HCT116 (cell line): ENCODE measurements around the gene CHID1. TPM values are rescaled to one million over a fixed set of nuclear protein-coding genes. Genes with fewer than 3 reads are reported as not detected.

Experiments
- ATAC-seq: fragments of 200-7000 bp; cut with Tn5 transposase; 2 replicates; pipeline ENCODE4 v1.9.1; 2020; ENCODE audit warnings: mild to moderate bottlenecking, moderate library complexity
- BruUV-seq: library from RNA; stranded (reverse); fragments of 400-500 nt; replicated peaks from 2 replicates; lab custom pipeline; 2021; lab: Mats Ljungman, UMichigan
- CTCF ChIA-PET: fragments of 300-600 bp; sonication (Branson Sonifier 250); formaldehyde crosslinking; loops from one replicate; lab custom pipeline; 2021; ENCODE audit warnings: antibody characterized with exemption; lab: Charles Lee
- POLR2A ChIA-PET: fragments of 300-600, 350-600 bp; sonication (Branson Sonifier 250); formaldehyde crosslinking; loops from one replicate; lab custom pipeline; 2021; ENCODE audit warnings: antibody characterized with exemption; lab: Charles Lee
- RAD21 ChIA-PET, 2 experiments: fragments of 300-600 bp; sonication (Branson Sonifier 250); formaldehyde crosslinking; loops; one replicate each; lab custom pipeline; 2023; ENCODE audit warnings: low total read pairs in 2 of 2; ENCODE audit not compliant: uncharacterized antibody in 2 of 2, unreplicated experiment in 2 of 2, low non-redundant PET in 1 of 2; lab: Charles Lee
- DNase-seq: peaks from one replicate; pipeline ENCODE4 v3.0.0-alpha.2; 2010; ENCODE audit warnings: low read depth, low spot score
- H2AFZ ChIP-seq: fragments of 200-600 bp; shearing (Covaris generic), sonication (generic); 2 replicates; pipeline ENCODE4 v1.6.1; 2017; ENCODE audit warnings: low read depth, mixed run types, mixed read lengths, antibody characterized with exemption, low read length; ENCODE audit not compliant: poor library complexity, severe bottlenecking
- H3K27ac ChIP-seq: 2 replicates; pipeline ENCODE4 v1.5.1; 2012; ENCODE audit warnings: low read depth, low read length
- H3K27me3 ChIP-seq: fragments of 200-600 bp; sonication (generic); 2 replicates; pipeline ENCODE4 v1.6.1; 2016; ENCODE audit warnings: mixed run types, low read length, mixed read lengths; ENCODE audit not compliant: insufficient read depth
- H3K36me3 ChIP-seq, 2 experiments: fragments of 200-500 bp in 1 of 2; fragments of 200-600 bp in 1 of 2; sonication (Bioruptor generic) in 1 of 2; sonication (generic) in 1 of 2; 2 replicates each; pipeline versions ENCODE4 v1.5.1 to v1.6.1; 2014 to 2016; ENCODE audit warnings: low read length in 2 of 2, inconsistent platforms in 1 of 2, mixed read lengths in 1 of 2, mixed run types in 1 of 2; ENCODE audit not compliant: insufficient read depth in 2 of 2, control insufficient read depth in 1 of 2
- H3K4me1 ChIP-seq, 2 experiments: fragments of 200-600 bp in 1 of 2; sonication (generic) in 1 of 2; 2 replicates each; pipeline versions ENCODE4 v1.5.1 to v1.6.1; 2012 to 2017; ENCODE audit warnings: low read length in 2 of 2, inconsistent platforms in 1 of 2, mild to moderate bottlenecking in 1 of 2, mixed read lengths in 1 of 2, mixed run types in 1 of 2, moderate library complexity in 1 of 2; ENCODE audit not compliant: insufficient read depth in 2 of 2, control insufficient read depth in 1 of 2
- H3K4me2 ChIP-seq: fragments of 200-600 bp; sonication (generic); 2 replicates; pipeline ENCODE4 v1.6.1; 2017; ENCODE audit warnings: mixed run types, low read length, mixed read lengths
- H3K4me3 ChIP-seq, 2 experiments: fragments of 200-600 bp in 1 of 2; sonication (generic) in 1 of 2; replicated peaks in 1 of 2; 2 replicates each; pipeline ENCODE4 v1.5.1; 2011 to 2016; ENCODE audit warnings: low read length in 2 of 2, control low read depth in 1 of 2, low read depth in 1 of 2, mild to moderate bottlenecking in 1 of 2, mixed read lengths in 1 of 2, mixed run types in 1 of 2
- H3K79me2 ChIP-seq: fragments of 200-600 bp; sonication (generic); 2 replicates; pipeline ENCODE4 v1.6.1; 2017; ENCODE audit warnings: mild to moderate bottlenecking, mixed run types, low read length, moderate library complexity, mixed read lengths; ENCODE audit not compliant: insufficient read depth
- H3K9ac ChIP-seq: fragments of 200-600 bp; sonication (generic); 2 replicates; pipeline ENCODE4 v1.6.1; 2016; ENCODE audit warnings: low read length, mixed read lengths
- H3K9me2 ChIP-seq: fragments of 200-600 bp; sonication (generic), shearing (Covaris generic); 2 replicates; pipeline ENCODE4 v1.6.1; 2017; ENCODE audit warnings: mixed run types, mild to moderate bottlenecking, moderate library complexity; ENCODE audit not compliant: insufficient read depth
- H3K9me3 ChIP-seq, 2 experiments: fragments of 200-500 bp in 1 of 2; fragments of 200-600 bp in 1 of 2; sonication (Bioruptor generic) in 1 of 2; sonication (generic) in 1 of 2; 2 replicates each; pipeline ENCODE4 v1.6.1; 2014 to 2017; ENCODE audit warnings: low read length in 2 of 2, mixed read lengths in 2 of 2, inconsistent platforms in 1 of 2, low read depth in 1 of 2, mild to moderate bottlenecking in 1 of 2, mixed run types in 1 of 2, moderate library complexity in 1 of 2; ENCODE audit not compliant: control insufficient read depth in 1 of 2, insufficient read depth in 1 of 2
- H4K20me1 ChIP-seq: fragments of 200-600 bp; sonication (generic), shearing (Covaris generic); 2 replicates; pipeline ENCODE4 v1.6.1; 2017; ENCODE audit warnings: mixed run types, mild to moderate bottlenecking, moderate library complexity; ENCODE audit not compliant: insufficient read depth
- ELF1 ChIP-seq: IDR thresholded peaks from 2 replicates; pipeline ENCODE4 v1.6.1; 2012; ENCODE audit warnings: low read depth, borderline replicate concordance
- POLR2A ChIP-seq: IDR thresholded peaks from 2 replicates; pipeline ENCODE4 v1.7.0; 2011; ENCODE audit warnings: borderline replicate concordance; ENCODE audit not compliant: insufficient read depth, insufficient read length; ENCODE audit errors: extremely low read depth
- POLR2AphosphoS5 ChIP-seq: IDR thresholded peaks from 2 replicates; pipeline ENCODE4 v1.6.1; 2011; ENCODE audit warnings: mild to moderate bottlenecking, low read depth, low read length, moderate library complexity
- RAD21 ChIP-seq: IDR thresholded peaks from 2 replicates; pipeline ENCODE4 v1.6.1; 2012; ENCODE audit warnings: low read depth, mild to moderate bottlenecking
- YY1 ChIP-seq: IDR thresholded peaks from 2 replicates; pipeline ENCODE4 v1.6.1; 2011; ENCODE audit warnings: low read length, low read depth, moderate library complexity, mild to moderate bottlenecking; ENCODE audit not compliant: insufficient replicate concordance; ENCODE audit errors: extremely low read depth
- intact Hi-C: fragments of 100-400 bp; cut with micrococcal nuclease; formaldehyde crosslinking; loops from 2 replicates; pipeline ENCODE4 v1.10.0; 2022
- total RNA-seq: library from RNA; stranded (reverse); gene quantifications from one replicate; pipeline ENCODE4 v1.2.1, GENCODE V29; 2021; ENCODE audit not compliant: unreplicated experiment
- TF ChIP-seq, protein P1 (sequence below): IDR thresholded peaks from 2 replicates; pipeline ENCODE4 v1.6.1; 2011; ENCODE audit warnings: mild to moderate bottlenecking, low read length, moderate library complexity; ENCODE audit not compliant: insufficient replicate concordance; ENCODE audit errors: extremely low read depth

Gene CHID1
- total RNA-seq, 1 experiment from 2014 or later, result 102 TPM

DNA sequence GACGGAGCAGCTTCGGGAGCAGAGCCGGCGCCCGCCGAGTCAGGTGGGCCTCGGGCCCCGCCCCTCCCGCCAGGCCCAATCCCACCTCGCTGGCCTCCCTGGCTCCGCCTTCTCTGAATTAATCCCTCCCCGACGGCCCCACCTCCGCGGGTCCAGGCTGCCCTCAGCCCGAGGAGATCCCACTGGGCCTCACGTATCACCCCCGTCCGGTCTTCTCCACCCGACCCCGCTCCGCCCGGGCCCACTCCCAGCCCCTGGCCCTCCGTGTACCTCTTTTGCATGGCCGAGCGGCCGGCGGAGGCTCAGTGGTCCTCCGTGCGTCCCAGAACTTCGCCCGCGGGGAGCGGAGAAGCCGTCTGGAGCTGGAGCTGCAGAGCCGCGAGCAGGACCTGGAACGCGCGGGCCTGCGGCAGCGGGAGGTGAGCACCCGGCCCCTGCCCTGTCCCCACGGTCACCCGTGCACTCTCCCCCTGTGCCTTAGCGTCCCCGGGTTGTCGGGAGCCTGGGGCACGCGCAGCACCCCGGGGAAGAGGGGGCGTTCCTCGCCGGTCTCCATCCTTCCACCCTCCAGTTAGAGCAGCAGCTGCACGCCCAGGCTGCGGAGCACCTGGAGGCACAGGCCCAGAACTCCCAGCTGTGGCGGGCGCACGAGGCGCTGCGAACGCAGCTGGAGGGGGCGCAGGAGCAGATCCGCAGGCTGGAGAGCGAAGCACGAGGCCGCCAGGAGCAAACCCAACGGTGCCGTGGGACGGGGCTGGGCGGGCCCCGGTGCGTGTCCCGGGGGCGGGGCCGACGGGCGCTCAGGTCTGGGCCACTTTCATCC, 80.1 kb downstream of the CHID1 start:
- intact Hi-C loops, result no loop called here
- ChIA-PET RAD21 (no interaction called here), CTCF (no interaction called here), POLR2A (interaction anchor here (0.9 to 1.4 kb wide), 3 partner anchors 8 to 12 kb away, joined by 3 to 12 read pairs (median 3); partner anchors contain the start of genes PNPLA2, POLR2L and TSPAN4)
- Histone ChIP-seq H3K9me2 (no peaks in the 10 kb centered on the region), H3K4me3 (no peak overlapping the region), H3K9ac (no peak overlapping the region), H3K36me3 (no peaks in the 10 kb centered on the region), H3K4me2 (no peak overlapping the region), H3K9me3 (no peaks in the 10 kb centered on the region), H3K27ac (no peak overlapping the region; the same call in 1 of the 2 replicates), H2AFZ (no peak overlapping the region), H4K20me1 (peaks cover 6% of the 10 kb centered on the region; the same call in 1 of the 2 replicates), H3K27me3 (no peaks in the 10 kb centered on the region), H3K4me1 (peaks cover 35 to 62% of the 10 kb centered on the region in 2 experiments), H3K79me2 (peaks cover 32% of the 10 kb centered on the region)
- DNase-seq (no peak), ATAC-seq (no peak)
- TF ChIP-seq, protein P1, sequence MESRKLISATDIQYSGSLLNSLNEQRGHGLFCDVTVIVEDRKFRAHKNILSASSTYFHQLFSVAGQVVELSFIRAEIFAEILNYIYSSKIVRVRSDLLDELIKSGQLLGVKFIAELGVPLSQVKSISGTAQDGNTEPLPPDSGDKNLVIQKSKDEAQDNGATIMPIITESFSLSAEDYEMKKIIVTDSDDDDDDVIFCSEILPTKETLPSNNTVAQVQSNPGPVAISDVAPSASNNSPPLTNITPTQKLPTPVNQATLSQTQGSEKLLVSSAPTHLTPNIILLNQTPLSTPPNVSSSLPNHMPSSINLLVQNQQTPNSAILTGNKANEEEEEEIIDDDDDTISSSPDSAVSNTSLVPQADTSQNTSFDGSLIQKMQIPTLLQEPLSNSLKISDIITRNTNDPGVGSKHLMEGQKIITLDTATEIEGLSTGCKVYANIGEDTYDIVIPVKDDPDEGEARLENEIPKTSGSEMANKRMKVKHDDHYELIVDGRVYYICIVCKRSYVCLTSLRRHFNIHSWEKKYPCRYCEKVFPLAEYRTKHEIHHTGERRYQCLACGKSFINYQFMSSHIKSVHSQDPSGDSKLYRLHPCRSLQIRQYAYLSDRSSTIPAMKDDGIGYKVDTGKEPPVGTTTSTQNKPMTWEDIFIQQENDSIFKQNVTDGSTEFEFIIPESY, result no peak
- TF ChIP-seq RAD21 (no peak), ELF1 (no peak), POLR2AphosphoS5 (no peak), YY1 (no peak), POLR2A (no peak)
- no TSS peak for BruUV-seq
